Fibroblast of skin of scalp (primary cell): ENCODE data around the gene SEC11A.
A peak's percentile ranks its signal among the peaks of the same experiment; 100 is the strongest.
"Not testable (repeated sequence)": the region's sequence is repeated elsewhere in the genome, so short reads cannot be mapped to it uniquely, and the experiment has no call there.

Source experiments
- DNase-seq: peaks from one replicate; pipeline ENCODE4 v3.0.0-alpha.2; 2013

Gene SEC11A

GRCh38 chr15:84736375-84736774, 20.4 kb upstream of the SEC11A start:
- no peak for DNase-seq

GRCh38 chr15:84735480-84736061, 19.6 kb upstream of the SEC11A start:
- DNase-seq, result peak; percentile 20

- no peak for DNase-seq
These were observed 19.0 kb upstream of the SEC11A start for GRCh38 chr15:84734794-84735479.

- DNase-seq, result no peak
These were observed 15.8 kb upstream of the SEC11A start for GRCh38 chr15:84731774-84732173.

GRCh38 chr15:84727429-84727828, 11.5 kb upstream of the SEC11A start:
- DNase-seq, result no peak

GRCh38 chr15:84725001-84725491, 9.1 kb upstream of the SEC11A start:
- peak; percentile 28 for DNase-seq

- no peak for DNase-seq
These were observed 6.7 kb upstream of the SEC11A start for GRCh38 chr15:84722628-84723027.

GRCh38 chr15:84721371-84721770, 5.4 kb upstream of the SEC11A start:
- DNase-seq, result no peak

- peak; percentile 11 for DNase-seq
These were observed 401 bp downstream of the SEC11A start for GRCh38 chr15:84715441-84716035.

GRCh38 chr15:84714821-84715220, 1.1 kb downstream of the SEC11A start:
- no peak for DNase-seq

DNA sequence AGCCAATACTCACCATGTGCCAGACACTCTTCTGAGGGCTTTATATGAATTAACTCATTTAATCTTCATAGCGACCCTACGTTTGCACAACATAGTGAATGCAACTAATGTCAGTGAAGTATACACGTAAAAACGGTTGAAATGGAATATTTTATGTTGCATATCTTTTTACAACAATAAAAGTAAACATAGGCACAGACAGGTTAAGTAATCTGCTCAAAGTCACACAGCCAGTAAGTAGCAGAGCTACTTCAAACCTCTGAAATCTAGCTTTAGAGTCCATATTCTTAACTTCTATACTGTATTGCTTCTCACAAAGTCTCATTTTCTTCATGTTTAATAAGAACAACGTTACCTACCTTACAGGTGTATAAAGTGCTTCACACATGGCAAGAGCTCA, 1.6 kb downstream of the SEC11A start:
- DNase-seq, result no peak

DNA sequence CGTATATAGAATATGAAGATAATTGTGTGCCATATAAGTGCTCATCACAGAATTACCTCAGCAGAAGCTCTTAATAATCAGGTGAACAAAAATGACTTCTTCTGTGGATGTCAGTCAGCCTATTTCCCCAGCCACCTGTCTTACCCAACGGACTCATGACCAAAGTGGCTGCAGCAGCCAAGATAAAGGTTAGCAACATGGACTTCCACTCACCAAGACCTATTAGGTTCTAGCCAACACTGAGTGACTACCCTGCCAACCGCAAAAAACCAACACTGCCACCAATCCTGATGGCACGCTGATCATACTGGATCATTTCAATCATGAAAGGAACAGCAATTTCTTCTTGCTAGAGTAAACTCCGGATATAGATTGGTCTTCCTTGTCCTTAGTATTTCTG, 12.1 kb downstream of the SEC11A start:
- DNase-seq, result no peak

GRCh38 chr15:84702961-84703482, 12.9 kb downstream of the SEC11A start:
- DNase-seq, result no peak

- no peak for DNase-seq
These were observed 16.3 kb downstream of the SEC11A start for GRCh38 chr15:84699538-84700191.

- DNase-seq, result no peak
These were observed 18.5 kb downstream of the SEC11A start for GRCh38 chr15:84697236-84697990.

- DNase-seq, result no peak
These were observed 19.2 kb downstream of the SEC11A start for GRCh38 chr15:84696757-84697156.

GRCh38 chr15:84690342-84690741, 25.6 kb downstream of the SEC11A start:
- no peak for DNase-seq

DNA sequence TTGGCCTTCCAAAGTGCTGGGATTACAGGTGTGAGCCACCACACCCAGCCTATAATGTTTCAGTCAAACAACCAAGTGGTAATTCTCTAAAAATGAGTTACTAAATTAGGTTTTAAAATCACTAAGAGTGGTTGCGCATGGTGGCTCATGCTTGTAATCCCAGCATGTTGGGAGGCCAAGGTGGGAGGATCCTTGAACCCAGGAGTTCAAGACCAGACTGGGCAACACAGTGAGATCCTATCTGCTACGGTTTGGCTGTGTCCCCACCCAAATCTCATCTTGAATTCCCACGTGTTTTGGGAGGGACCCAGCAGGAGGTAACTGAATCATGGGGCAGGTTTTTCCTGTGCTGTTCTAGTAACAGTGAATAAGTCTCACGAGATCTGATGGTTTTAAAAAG, 26.1 kb downstream of the SEC11A start:
- no peak for DNase-seq

DNA sequence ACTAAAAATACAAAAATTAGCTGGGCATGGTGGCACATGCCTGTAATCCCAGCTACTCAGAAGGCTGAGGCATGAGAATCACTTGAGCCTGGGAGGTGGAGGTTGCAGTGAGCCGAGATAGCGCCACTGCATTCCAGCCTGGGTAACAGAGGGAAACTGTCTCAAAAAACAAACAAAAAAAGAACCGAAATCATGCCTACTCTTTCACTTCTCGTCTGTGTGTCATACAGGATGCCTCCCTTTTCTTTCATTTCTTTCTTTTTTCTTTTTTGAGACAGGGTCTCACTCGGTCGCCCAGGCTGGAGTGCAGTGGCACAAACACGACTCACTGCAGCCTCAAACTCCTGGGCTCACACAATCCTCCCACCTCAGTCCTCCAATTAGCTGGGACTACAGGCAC, 29.5 kb downstream of the SEC11A start:
- not testable (repeated sequence) for DNase-seq

DNA sequence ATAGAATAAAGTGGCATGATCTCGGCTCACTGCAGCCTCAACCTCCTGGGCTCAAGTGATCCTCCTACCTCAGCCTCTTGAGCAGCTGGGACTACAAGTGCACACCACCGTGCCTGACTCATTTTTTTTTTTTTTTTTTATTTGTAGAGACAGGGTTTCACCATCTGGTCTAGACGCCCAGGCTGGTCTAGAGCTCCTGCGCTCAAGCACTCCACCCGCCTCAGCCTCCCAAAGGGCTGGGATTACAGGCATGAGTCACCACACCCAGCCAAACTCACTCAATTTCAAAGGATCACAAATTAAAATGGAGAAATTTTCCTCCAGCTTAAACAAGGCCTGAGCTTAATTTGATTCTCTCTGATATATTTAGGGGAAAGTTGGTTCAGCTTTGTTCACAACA, 30.6 kb downstream of the SEC11A start:
- DNase-seq, result peak; percentile 88

- peak; percentile 45 for DNase-seq
These were observed 31.8 kb downstream of the SEC11A start for GRCh38 chr15:84684092-84684491.

DNA sequence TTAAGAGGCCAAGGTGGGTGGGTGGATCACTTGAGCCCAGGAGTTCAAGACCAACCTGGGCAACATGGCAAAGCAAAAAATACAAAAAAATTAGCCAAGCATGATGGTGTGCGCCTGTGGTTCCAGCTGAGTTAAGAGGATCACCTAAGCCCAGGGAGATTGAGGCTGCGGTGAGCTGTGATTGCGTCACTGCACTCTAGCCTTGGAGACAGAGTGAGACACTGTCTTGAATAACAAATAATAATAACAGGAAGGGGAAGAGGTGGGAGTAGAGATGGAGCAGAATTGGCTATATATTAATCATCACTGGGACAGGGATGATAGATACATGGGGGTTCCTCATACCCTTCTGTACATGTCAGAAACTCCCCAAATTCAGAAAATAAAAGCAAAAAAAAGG, 34.1 kb downstream of the SEC11A start:
- no peak for DNase-seq

DNA sequence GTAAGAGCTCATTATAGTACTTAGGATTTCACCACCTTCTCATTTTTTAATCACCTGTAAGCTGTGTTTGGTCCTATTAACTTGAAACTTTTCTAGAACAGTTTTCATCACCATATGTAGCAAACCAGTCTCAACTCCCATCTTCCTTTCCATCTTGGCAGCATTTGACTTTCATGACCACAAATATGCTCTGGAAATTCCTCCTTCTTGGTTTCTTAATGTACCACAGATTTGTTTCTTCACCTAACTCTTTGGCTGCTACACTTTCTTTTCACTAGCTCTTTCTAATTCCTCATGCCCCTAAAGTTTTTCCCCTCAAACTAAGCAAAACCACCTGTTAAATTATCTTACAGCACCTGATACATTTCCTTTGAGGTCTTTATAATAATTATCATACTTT, 44.7 kb downstream of the SEC11A start:
- DNase-seq, result peak; percentile 87
